Measurements from ENCODE around the gene ERG.

ERG gene

GRCh38 chr21:38496224-38496623 lies 2.1 kb downstream of the ERG start:
- DNase-seq: no peak

GRCh38 chr21:38495696-38496095 lies 2.6 kb downstream of the ERG start:
- no peak for DNase-seq

- DNase-seq: no peak
These were observed 3.0 kb downstream of the ERG start for GRCh38 chr21:38495242-38495641.

- no peak for DNase-seq
These were observed 3.6 kb downstream of the ERG start for GRCh38 chr21:38494703-38495102.

- DNase-seq: no peak
These were observed 4.0 kb downstream of the ERG start for GRCh38 chr21:38494251-38494642.

- no peak for DNase-seq
These were observed 4.6 kb downstream of the ERG start for GRCh38 chr21:38493549-38494250.

- DNase-seq: no peak
These were observed 6.3 kb downstream of the ERG start for GRCh38 chr21:38492007-38492406.

- DNase-seq: no peak
These were observed 6.7 kb downstream of the ERG start for GRCh38 chr21:38491536-38491935.

- no peak for DNase-seq
These were observed 7.8 kb downstream of the ERG start for GRCh38 chr21:38490411-38491020.

GRCh38 chr21:38489729-38490128 lies 8.5 kb downstream of the ERG start:
- no peak for DNase-seq

- no peak for DNase-seq
These were observed 9.0 kb downstream of the ERG start for GRCh38 chr21:38489271-38489652.

- no peak for DNase-seq
These were observed 9.5 kb downstream of the ERG start for GRCh38 chr21:38488640-38489270.

GRCh38 chr21:38487901-38488639 lies 10.2 kb downstream of the ERG start:
- DNase-seq: no peak

- DNase-seq: no peak
These were observed 11.6 kb downstream of the ERG start for GRCh38 chr21:38486706-38487105.

GRCh38 chr21:38486221-38486620 lies 12.1 kb downstream of the ERG start:
- DNase-seq: no peak

- DNase-seq: no peak
These were observed 18.4 kb downstream of the ERG start for GRCh38 chr21:38479641-38480525.

- no peak for DNase-seq
These were observed 19.5 kb downstream of the ERG start for GRCh38 chr21:38478782-38479181.

GRCh38 chr21:38477226-38477625 lies 21.1 kb downstream of the ERG start:
- DNase-seq: no peak

GRCh38 chr21:38476385-38476784 lies 21.9 kb downstream of the ERG start:
- DNase-seq: no peak

GRCh38 chr21:38475519-38475918 lies 22.8 kb downstream of the ERG start:
- DNase-seq: peak; percentile 3

GRCh38 chr21:38474796-38475195 lies 23.5 kb downstream of the ERG start:
- DNase-seq: no peak

- DNase-seq: no peak
These were observed 24.2 kb downstream of the ERG start for GRCh38 chr21:38474124-38474523.

All from NCI-H2171 (cell line).